ENCODE measurements around the gene CDK6. TPM values are rescaled to one million over a fixed set of nuclear protein-coding genes. Genes with fewer than 3 reads are reported as not detected.

The CDK6 gene
- polyA plus RNA-seq, 1 donor: 51.0 TPM

GRCh38 chr7:92847305-92847704 is 10.9 kb upstream of the CDK6 start:
- DNase-seq (ENCODE audit: low read depth): no peak

DNA sequence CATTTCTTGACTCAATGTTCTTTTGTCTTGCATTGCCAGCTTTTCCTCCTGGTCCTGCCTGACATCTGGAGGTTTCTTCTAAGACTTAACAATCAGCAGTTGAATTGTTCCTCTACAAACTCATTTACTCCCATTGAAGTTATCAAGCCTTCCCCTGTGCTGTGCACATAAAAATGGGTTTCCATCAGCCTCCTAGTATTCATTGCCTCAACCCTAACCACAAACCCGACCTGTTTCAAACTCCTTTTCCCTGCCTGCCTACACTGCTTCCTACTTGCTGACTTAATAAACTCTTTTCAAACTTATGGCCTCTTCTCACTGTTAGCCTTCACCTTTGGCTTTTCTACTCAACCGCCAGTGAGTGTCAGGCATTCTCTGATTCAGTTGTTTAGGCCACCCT is 9.4 kb upstream of the CDK6 start:
- no peak for DNase-seq (ENCODE audit: low read depth)

GRCh38 chr7:92843781-92844180 is 7.4 kb upstream of the CDK6 start:
- DNase-seq (ENCODE audit: low read depth): no peak

GRCh38 chr7:92843034-92843760 is 6.8 kb upstream of the CDK6 start:
- no peak for DNase-seq (ENCODE audit: low read depth)

DNA sequence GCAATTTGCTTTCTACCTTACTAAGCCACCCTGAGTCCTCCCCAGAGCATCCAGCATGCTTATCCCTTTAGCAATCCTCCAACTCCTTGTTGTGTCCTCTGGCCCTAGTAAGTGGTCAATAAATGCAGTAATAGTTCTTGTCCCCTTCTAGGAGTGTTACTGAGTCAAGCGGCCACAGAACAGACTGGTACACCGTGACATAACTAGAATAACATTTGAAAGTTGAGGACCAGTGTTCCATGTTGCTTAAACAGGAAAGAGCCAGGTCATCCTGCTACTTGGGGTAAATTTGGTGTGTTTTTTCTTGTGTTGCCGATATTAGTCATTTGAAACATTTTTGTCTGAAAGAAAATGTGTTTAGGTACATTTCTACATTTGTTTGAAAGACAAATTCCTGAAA is 4.8 kb upstream of the CDK6 start:
- DNase-seq (ENCODE audit: low read depth): no peak

DNA sequence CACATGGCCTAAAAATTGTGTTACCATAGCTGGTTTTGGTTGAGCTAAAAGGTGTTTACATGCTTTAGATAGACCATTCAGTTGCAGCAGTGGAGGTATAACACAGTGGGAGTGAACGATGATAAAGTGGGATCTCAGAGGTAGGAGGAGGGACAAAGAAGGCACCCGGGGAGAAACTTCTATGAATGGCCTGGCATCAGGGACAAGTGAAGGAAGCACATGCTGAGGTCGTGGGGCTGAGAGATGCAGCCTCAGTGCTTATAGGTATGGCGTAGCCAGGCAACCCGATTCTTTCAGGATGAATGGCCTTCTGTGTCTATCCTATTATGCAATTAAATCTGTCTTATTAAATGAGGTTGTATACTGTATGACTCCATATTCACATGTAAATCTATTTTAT is 3.9 kb upstream of the CDK6 start:
- DNase-seq (ENCODE audit: low read depth): no peak

- no peak for DNase-seq (ENCODE audit: low read depth)
Measured at GRCh38 chr7:92839901-92840300, 3.5 kb upstream of the CDK6 start.

DNA sequence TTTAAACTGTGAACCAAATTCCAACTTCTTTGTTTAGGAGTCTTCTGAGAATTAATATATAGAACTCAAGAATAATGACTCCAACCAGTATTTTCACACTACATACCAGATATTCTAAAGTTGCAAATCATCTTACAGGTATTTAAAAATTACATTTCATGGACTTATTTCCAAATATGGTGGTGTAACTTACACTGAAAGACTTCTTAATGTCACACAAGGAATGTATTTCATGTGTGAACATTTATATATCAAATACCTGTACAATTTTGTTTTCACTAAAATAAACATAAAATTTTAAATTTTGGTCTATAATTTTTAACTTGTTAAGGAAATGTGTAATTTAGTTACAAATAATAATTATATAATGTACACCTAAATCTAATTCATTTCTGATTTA is 2.6 kb upstream of the CDK6 start:
- no peak for DNase-seq (ENCODE audit: low read depth)

- peak; percentile 38 for DNase-seq (ENCODE audit: low read depth)
Measured at GRCh38 chr7:92837000-92837749, 802 bp upstream of the CDK6 start.

DNA sequence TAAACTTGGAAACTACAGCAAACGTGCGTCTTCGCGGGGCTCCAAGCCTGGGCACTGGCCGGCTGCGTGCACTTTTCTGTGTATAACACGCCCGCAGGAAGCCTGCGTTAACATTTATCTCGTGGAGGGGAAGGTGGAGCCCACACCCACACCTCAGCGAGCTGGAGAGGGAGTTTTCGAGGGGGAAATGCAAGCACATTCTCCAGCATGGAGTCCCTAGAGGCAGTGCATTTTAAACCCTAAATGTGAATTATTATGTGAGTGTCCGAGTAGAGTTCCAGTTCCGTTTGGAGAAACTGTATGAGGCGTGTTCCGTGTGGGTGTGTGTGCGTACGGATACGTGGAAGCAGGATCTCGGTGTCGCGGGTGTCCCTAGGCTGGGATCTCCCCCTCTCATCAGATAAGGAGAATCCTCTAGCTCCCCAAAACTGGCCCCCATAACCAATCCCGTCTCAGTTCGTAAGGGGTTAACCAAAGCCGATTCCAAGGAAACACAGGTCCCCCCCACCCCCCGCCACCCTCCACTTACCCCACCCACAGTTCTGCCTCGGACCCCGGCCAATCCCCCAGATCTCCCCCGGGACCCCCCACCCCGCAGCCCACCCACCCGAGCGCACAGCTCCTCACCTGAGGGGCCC is 403 bp downstream of the CDK6 start:
- no peak for DNase-seq (ENCODE audit: low read depth)

DNA sequence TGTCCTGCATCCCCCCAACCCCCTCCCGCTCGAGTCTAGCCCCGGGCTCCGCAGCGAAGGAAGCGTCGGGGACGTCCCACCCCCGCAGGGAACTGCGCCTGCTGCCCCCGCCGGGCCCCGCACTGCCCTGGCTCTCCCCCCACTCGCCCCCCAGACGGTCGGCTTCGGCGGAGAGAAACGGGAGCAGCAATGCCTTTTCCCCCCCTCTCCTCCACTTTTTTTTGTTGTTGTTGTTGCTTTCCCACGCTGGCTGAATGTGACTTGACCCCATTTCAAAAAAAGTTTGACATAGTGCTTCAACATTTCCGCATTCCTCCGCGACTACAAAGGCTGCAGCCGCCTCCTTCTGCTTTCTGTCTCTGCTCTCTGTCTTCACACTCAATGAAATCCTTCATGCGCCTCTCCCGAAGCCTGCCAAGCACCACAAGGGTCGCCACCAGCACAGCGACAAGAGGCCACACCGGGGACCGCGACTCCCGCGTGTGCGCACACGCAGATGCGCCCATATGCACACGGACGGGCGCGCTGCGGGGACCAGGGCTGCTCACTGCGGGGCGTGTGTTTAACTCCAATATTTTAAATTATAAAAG is 1.0 kb downstream of the CDK6 start:
- peak; percentile 47 for DNase-seq (ENCODE audit: low read depth)

DNA sequence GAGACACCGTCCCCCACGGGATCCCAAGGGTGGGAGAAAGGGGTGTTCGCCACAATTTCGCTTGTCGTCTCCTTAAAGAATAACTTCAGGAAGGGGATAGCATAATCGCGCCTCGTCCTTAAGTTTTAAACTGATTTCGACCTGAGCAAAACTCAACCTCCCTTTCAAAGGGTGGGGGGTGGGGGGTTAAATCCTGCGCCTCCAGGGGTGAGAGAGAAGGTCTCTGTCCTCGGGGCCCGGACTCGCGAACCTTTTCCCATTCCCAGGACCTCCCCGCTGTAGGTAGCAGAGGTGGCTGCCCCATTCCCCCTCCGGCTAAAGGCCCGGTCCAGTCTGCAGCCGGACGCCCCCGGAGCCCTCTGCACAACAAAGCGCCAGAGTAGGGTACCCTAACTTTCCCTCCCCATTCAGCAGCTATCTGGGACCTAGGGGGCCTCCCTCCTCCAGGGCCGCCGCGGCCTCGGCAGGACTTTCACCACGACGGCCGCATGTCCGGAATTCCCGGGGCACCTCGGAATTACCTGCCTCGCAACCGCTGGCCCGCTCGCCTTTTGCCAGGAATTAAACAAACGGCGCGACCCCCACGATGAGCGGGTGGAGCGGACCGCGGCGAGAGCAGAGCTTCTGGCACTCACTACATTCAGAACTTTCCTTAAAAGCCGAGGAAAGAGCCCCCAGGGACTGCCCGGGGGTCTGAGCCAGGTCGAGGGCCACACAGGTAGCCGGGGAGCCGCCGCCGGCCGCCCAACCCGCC is 1.7 kb downstream of the CDK6 start:
- no peak for DNase-seq (ENCODE audit: low read depth)

- peak; percentile 39 for DNase-seq (ENCODE audit: low read depth)
Measured at GRCh38 chr7:92833766-92834506, 2.4 kb downstream of the CDK6 start.

GRCh38 chr7:92833024-92833765 is 3.2 kb downstream of the CDK6 start:
- peak; percentile 60 for DNase-seq (ENCODE audit: low read depth)

DNA sequence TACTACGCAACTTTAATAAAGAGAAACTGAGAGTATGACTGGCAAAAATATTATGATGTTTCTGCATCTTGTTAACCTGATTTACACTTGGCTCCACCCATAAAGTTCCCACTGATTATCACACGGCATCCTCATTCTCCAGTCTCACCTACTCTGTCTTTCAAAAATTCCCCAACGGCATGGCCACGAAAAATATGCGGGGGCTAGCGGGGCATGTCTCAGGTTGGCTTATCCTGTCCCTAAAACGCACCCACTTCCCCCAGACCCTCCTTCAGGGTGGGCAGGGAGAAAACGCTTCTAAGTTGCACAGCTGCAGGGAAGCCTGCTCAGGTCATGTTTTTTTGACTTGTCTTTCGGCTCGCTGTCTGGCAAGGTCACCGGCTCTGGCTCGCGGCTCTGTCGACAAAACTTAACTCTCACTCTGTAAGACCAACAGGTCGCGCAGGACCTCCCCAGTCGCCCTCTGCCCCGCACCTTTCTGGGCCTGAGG is 3.8 kb downstream of the CDK6 start:
- no peak for DNase-seq (ENCODE audit: low read depth)

GRCh38 chr7:92831716-92832533 is 4.4 kb downstream of the CDK6 start:
- no peak for DNase-seq (ENCODE audit: low read depth)

DNA sequence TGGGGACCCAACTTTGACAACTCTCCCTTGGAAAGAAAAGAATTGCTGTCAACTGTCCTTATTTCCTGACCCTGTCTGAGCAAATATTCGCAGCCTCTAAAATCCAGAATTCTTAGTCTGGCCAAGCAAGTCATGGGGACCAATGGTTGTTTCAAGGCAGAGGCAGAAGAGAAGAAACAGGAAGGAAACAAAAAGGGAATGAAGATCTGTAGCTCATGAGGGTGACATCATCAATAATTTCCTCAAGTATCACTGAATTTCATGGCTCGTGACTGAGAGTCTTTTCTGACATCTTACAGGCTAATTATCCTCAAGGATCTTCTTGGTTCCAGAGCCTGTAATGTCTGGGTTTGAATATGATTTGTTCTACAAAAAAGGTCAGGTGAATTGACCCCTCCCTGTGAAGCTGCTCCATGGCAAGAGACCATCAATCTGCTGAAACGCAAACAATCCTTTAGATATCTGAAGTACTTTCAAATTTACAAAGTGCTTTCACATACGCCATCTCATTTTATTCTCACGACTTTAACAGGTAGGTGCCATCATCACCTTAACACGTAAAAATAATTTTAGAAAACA is 5.8 kb downstream of the CDK6 start:
- no peak for DNase-seq (ENCODE audit: low read depth)

DNA sequence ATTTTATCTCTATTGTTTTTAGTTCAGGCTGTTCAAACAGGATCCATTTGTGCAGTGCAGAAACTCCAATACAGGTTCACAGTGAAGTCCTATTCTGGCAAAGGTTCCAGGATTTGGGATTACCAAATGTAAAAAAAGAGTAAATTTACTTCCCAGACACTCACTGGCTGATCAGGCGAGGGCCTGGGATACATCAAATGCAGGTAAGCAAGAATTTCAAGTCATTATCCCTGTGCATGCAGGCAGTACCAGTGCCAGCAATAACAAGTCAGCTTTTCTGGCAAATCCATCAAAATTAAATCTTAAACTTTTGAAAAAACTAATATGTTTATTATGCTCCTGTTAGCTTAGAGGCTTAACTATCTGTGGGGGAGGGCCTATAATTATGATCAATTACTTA is 6.3 kb downstream of the CDK6 start:
- DNase-seq (ENCODE audit: low read depth): no peak
